Stimulated activated CD4-positive, alpha-beta T cell treated with anti-CD3 and anti-CD28 coated beads, TNF-alpha, amount 100 ng/mL, for 4 hours (primary cell): ENCODE data around the gene SMG6.
"Not testable (repeated sequence)": the region's sequence is repeated elsewhere in the genome, so short reads cannot be mapped to it uniquely, and the experiment has no call there.

Source experiments
- DNase-seq, 3 experiments: peaks; one replicate each; pipeline ENCODE4 v3.0.0-alpha.2; 2020; ENCODE audit warnings: low read depth in 3 of 3

SMG6 gene

DNA sequence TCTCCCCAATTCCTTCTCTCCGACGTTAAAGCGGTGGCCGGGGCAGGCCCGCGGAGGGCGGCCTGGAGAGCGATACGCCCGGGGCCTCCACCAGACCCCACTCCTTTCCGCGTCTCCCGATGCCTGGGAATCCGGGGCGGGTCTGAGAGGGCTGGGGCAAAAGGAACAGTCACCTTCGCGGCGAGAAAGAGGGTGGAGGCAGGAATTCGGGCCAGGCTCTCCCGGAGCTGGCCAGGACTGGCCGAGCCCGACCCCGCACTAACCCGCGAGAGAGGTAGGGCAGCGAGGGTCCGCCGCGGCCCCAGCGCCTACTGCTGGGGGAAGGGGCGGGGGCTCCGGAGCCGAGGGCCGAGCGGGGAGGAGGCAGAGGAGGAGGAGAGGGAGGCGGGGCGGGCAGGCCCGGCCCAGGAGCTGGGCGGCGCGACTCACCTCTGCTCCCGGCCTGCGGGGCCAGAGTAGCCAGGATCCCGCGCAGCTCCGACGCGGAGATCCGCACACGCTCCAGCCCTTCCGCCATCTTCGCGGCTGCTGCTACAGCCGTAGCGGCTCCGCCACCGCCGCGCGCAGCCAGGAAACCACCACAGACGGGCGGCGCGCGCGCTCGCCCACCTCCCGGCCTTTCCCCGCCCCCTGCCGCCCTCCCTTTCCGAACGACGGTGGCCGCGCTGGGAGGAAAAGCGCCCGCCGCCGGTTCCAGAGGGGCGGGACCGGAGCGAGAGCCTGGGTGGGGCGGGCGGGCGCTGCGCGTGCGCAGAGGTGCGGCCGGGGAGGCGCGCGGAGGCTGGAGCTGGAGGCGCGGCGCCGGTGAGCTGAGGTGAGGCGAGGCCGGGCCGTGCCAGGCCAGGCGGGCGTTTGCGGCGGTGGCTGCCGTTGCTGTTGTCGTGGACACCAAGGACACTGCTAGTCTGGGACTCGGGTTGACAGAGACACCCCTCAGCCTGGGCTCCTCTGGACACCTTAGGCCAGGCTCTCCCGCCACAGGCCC, at the start of gene SMG6, which contains the start of gene SRR:
Gene SMG6 (minus strand): TSS at position 582 of the 985 bp plus-strand sequence. CDS start 65 bp downstream, at position 517.
Gene SRR (plus strand): TSS at position 747 of the 985 bp plus-strand sequence. CDS start 11,611 bp downstream, outside the sequence.
- DNase-seq: peak; percentile 92 to 93 (median 92)

- no peak for DNase-seq
These were observed 47.7 kb upstream of the SMG6 start for GRCh38 chr17:2351269-2351668.

- no peak for DNase-seq
These were observed 44.5 kb upstream of the SMG6 start for GRCh38 chr17:2347805-2348685.

- no peak for DNase-seq
These were observed 42.9 kb upstream of the SMG6 start for GRCh38 chr17:2346475-2346874.

GRCh38 chr17:2344528-2344927, 40.9 kb upstream of the SMG6 start:
- DNase-seq: no peak

- no peak for DNase-seq
These were observed 39.8 kb upstream of the SMG6 start for GRCh38 chr17:2343421-2343820.

GRCh38 chr17:2338315-2338657, 34.7 kb upstream of the SMG6 start:
- no peak for DNase-seq

GRCh38 chr17:2337544-2338314, 34.1 kb upstream of the SMG6 start:
- DNase-seq: peak; percentile 17 to 33 (median 21)

DNA sequence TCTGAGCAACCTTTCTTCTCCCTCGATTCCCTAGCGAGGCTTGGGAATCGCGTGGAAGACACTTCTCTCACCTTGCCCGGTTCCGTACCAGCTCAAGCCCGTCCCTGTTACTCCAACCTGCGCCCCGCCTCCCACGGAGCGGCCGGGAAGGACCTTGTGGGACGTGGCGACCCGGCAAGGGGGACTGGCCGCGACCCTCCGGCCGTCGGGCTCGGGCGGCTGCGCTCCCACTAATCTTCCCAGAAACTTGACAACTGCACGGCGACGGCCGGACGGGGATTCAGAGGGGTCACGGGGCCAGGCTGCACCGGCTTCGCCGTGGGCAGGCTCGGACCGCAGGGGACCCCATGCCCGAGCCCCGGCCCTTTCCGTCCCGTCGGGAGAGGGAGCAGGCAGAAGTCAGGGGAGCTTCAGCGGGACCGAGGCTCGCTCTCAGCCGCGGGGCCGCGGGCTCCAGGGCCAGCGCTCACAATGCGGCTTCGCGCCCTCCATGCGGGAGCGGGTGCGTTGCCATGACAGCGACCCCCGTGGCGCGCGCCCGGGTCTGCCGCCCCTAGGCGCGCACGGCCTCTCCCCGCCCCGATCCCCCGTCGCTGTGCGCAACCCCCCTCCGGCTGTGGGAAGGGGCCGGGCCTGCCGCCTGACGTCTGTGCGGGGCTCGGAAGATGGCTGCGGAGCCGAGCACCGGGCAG, 33.4 kb upstream of the SMG6 start, which contains the start of gene SGSM2:
Gene SGSM2 (plus strand): TSS at position 650 of the 692 bp plus-strand sequence. CDS start 188 bp downstream, outside the sequence.
- peak; percentile 42 to 53 (median 50) for DNase-seq

DNA sequence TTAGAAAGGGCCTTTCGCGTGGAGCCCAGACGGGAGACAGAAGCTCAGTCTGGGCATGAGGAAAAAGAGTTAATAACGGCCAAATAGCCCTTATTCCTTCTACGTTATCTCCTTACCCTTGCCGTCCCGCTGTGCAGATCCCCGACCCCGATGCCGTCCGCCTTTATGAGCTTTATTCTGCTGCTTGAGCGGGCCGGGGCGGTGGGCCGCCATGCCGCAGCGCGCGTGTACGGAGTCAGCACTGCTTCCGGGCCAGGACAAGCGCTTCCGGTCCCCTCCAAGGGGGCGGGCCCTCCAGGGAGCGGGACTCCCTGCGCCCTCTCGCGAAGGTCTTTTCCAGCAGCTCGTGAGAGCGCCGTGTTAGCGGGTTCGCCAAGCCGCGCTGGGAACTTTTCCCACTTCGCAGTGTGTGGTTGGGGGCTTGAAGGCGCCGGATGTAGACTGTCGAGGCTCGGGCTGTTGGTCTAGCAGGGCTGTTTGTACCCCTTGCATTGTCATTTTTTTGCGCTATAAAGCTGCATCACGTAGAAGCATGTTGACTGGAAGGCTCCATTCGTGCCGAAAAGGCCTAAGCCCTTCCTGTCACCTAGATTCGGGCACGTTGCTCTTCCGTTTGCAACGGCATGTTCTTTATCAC, 32.7 kb upstream of the SMG6 start, which contains the start of gene TSR1:
Gene TSR1 (minus strand): TSS at position 243 of the 637 bp plus-strand sequence. CDS start 30 bp downstream, at position 213.
- DNase-seq: peak; percentile 76 to 81 (median 80)

GRCh38 chr17:2335726-2336214, 32.2 kb upstream of the SMG6 start:
- no peak for DNase-seq

DNA sequence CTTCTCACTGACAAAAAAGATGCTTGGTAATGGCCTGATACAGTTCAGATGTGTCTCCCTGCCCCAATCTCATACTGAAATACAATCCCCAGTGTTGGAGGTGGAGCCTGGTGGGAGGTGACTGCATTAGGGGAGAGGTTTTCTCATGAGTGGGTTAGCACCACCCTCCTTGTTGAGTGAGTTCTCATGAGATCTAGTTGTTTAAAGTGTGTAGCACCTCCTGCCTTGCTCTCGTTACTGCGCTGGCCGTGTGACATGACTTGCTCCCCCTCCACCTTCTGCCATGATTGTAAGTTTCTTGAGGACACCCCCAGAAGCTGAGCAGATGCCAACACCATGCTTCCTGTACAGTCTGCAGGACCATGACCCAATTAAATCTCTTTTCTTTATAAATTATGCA, 27.7 kb upstream of the SMG6 start:
- DNase-seq: no peak

DNA sequence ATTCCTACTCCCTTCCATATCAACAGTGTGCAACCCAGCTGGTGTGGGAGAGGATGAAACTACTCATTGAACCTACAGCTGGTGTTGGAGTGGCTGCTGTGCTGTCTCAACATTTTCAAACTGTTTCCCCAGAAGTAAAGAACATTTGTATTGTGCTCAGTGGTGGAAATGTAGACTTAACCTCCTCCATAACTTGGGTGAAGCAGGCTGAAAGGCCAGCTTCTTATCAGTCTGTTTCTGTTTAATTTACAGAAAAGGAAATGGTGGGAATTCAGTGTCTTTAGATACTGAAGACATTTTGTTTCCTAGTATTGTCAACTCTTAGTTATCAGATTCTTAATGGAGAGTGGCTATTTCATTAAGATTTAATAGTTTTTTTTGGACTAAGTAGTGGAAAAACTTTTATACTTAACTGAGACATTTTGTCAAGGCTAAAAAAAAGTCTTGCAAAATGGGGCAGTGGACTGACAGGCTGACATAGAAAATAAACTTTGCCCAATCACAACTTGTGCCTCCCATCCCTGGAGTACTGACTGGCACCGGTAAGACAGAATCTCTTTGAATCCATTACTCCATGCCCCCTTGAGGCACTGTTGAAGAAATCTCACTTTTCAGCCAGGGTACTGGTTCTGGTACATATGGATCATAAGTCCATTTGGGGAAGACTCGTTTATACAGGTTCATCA, 20.2 kb upstream of the SMG6 start:
- DNase-seq: no peak

DNA sequence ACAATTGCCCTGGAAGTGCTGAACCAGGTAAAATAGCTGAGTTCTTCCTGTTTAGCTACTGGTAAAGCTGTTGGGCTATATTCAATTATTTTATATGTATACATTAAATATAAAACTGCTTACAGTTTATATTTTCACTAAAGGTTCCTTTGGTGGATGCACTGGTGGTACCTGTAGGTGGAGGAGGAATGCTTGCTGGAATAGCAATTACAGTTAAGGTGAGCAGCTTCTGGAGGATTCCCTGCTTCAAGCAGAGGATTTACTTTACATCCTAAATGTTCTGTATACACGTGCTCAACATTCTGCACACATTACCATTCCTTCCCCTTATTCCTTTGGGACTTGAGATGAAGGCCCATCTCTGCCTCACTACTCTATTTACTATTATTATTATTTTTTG, 17.8 kb upstream of the SMG6 start:
- DNase-seq: no peak

DNA sequence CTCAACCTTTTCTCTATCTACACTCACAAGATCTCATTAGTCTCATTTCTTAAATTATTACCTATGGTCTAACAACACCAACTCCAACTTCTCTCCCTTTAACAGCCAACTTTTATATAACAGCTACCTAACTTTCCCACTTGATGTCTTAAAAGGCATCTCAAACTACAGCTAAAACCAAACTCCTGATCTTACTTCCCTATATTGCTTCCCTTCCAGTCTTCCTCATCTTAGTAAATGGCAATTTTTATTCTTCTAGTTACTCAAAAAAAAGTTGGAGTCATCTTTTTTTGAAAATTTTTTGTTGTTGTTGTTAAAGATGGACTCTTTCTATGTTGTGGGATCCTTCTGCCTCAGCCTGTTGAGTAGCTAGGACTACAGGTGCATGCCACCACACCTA, 15.5 kb upstream of the SMG6 start:
- no peak for DNase-seq

DNA sequence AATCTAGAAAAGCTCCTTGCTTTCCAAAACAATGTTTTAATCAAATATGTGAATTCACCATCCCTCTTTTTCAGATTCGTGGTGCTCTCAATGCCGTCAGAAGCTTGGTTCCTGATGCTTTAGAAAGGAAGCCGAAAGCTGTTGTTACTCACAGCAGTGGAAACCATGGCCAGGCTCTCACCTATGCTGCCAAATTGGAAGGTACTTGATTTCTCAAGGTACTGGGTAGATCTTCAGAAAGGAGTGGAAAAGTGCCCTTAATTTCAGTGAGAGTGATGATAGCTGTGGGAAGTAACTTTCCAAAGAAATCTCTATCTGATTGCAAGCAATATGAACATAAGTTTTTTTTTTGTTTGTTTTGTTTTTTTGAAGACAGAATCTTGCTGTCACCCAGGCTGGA, 14.2 kb upstream of the SMG6 start:
- no peak for DNase-seq

GRCh38 chr17:2316916-2317205, 13.3 kb upstream of the SMG6 start:
- DNase-seq: not testable (repeated sequence)

- no peak for DNase-seq
These were observed 9.2 kb upstream of the SMG6 start for GRCh38 chr17:2312736-2313135.

- no peak for DNase-seq
These were observed 6.0 kb upstream of the SMG6 start for GRCh38 chr17:2309338-2310154.
